ENCODE measurements around the gene MECR.
A peak's percentile ranks its signal among the peaks of the same experiment; 100 is the strongest.
"Not testable (repeated sequence)": the region's sequence is repeated elsewhere in the genome, so short reads cannot be mapped to it uniquely, and the experiment has no call there.

The MECR gene

GRCh38 chr1:29169976-29170375, 60.8 kb downstream of the MECR start:
- DNase-seq (ENCODE audit: low read depth, low spot score), result no peak

DNA sequence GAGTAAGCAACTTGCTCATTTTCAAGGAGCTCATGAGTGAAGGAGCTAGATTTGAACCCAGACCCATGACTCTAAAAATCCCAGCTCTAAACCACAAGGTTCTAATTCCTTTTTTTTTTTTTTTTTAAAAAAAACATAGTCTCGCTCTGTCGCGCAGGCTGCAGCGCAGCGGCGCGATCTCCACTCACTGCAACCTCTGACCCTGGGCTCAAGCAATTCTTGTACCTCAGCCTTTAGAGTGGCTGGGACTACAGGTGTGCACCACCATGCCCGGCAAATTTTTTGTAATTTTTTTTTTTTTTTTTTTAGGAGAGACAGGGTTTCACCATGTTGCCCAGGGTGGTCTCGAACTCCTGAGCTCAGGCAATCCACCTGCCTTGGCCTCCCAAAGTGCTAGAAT, 62.8 kb downstream of the MECR start:
- DNase-seq (ENCODE audit: low read depth, low spot score), result no peak

GRCh38 chr1:29166291-29166878, 64.3 kb downstream of the MECR start:
- DNase-seq (ENCODE audit: low read depth, low spot score), result peak; percentile 53

- no peak for DNase-seq (ENCODE audit: low read depth, low spot score)
Observed at GRCh38 chr1:29164588-29164987, 66.1 kb downstream of the MECR start.

- DNase-seq (ENCODE audit: low read depth, low spot score), result no peak
Observed at GRCh38 chr1:29162476-29163138, 68.1 kb downstream of the MECR start.

GRCh38 chr1:29162025-29162424, 68.7 kb downstream of the MECR start:
- DNase-seq (ENCODE audit: low read depth, low spot score), result no peak

DNA sequence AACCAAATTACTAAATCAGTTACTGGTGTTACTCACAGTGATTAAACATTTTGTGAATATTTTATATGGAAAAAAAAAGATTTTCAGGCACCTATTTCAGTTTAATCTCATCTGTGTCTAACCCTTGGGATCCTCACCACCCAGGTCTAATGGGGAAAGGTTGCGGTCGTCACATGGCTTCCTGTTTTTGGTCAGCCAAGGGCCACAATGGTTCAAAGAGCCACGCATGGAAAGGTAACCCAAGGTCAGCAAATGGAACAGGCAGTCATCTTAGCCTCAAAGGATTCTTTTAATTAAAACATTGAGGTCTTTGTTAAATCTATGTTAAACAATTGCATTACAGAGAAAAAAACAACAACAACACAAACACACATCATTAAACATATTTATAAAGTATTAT, 71.0 kb downstream of the MECR start:
- DNase-seq (ENCODE audit: low read depth, low spot score), result no peak

DNA sequence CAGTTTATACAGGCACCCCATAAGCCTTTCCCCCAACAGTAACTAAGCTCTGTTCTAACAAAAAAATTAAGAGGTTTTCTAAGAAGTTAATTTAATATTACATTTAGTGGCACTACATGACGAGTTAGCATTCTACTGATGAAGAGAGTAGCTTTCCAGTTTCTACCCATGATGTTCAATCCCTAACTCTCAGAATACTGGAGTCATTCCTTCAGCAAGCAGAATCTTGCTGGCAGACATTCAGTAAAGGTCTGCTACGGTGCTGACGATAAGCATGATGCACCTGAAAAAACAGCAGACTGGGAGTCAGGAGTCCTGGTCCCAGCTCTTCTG, 73.5 kb downstream of the MECR start:
- no peak for DNase-seq (ENCODE audit: low read depth, low spot score)

- DNase-seq (ENCODE audit: low read depth, low spot score), result peak; percentile 67
Observed at GRCh38 chr1:29156543-29157268, 74.0 kb downstream of the MECR start.

GRCh38 chr1:29152046-29152805, 78.5 kb downstream of the MECR start:
- DNase-seq (ENCODE audit: low read depth, low spot score), result no peak

DNA sequence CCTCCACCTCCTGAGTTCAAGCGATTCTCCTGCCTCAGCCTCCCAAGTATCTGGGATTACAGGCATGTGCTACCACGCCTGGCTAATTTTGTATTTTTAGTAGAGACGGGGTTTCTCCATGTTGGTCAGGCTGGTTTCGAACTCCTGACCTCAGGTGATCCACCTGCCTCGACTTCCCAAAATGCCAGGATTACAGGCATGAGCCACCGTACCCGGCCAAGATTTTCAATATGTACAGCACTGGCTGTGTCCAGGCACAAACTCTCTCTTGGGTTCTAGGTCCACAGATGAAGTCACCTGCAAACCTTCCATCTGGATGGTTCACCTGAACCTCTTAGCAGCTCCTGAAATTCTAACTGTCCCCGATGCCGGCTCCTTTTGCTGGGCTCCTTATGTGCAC, 80.4 kb downstream of the MECR start:
- not testable (repeated sequence) for DNase-seq (ENCODE audit: low read depth, low spot score)

DNA sequence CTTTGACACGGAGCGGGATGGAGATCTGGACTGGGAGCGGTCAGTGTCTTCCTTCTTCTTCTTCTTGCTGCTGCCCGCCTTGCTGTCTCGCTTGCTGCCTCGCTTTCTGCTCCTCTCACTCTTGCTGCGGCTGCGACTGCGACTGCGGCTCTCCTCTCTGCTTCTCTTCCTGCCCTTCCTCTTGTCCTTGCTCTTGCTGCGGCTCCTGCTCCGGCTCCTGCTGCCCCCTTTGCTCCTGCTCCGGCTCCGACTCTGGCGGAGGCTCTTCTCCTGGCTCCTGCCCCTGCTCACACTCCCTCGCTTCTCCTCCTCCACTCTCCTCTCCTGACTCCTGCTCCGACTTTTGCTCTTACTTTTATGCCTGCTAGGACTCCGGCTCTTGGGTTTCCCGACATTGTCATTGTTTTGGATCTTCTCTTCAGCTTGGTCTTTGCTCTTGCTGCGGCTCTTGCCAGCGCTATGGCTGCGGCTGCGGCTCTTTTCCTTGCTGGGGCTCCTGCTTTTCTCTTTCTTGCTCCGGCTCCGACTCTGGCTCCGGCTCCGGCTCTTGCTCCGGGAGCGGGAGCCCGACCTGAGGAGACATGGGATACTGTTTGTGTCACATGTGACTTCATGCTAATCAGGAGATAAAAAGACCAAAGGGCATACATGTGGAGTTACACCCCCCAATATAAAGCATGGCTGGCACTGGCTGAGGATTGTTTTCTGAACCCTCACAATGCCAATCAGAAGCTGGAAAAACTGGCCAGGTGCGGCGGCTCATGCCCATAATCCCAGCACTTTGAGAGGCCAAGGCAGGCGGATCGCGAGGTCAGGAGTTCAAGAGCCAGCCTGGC, 81.9 kb downstream of the MECR start:
- no peak for DNase-seq (ENCODE audit: low read depth, low spot score)

DNA sequence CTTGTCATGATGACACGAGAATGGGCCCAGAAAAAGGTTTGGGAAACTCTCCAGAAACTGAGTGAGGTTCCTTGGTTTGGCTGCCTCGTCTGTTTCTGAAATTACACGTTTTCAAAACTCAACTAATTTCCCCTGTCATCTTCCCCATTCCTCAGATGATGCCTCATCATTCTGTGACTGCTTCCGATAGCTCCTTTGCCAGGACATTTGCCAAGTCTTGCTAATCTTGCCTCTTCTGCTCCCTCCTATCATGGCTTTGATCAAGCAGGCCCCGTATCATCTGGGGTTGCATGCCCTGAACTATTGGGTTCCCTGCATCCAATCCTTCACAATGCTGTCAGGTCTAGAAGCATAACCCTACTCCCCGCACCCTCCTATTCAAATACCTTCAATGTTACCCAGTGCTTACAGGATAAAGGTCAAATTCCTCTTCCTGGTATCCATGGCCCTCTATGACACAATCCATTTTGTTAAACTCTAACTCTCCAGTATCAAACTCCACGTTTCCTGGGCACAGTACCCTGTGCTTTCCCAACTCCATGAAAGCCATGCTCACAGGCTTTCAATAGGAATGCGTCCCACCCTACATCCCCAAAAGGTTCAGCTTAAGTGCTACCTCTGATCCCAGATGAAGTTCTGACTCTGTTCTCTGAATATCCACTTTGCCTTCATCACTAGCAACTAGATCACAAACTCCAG, 84.8 kb downstream of the MECR start:
- peak; percentile 71 for DNase-seq (ENCODE audit: low read depth, low spot score)

- DNase-seq (ENCODE audit: low read depth, low spot score), result no peak
Observed at GRCh38 chr1:29144178-29144577, 86.6 kb downstream of the MECR start.

GRCh38 chr1:29142714-29143113, 88.0 kb downstream of the MECR start:
- DNase-seq (ENCODE audit: low read depth, low spot score), result no peak
